C4-2B (cell line): Measurements from ENCODE around the gene RGP1.

Experiments used
- H3K27ac ChIP-seq: fragments of 450-650 bp; 2 replicates; pipeline ENCODE4 v1.5.1; 2017
- CTCF ChIP-seq: fragments of 450-650 bp; conservative IDR thresholded peaks from 2 replicates; pipeline ENCODE4 v1.5.1; 2017; ENCODE audit warnings: mild to moderate bottlenecking
- ZFX ChIP-seq: fragments of 450-650 bp; IDR thresholded peaks from 2 replicates; pipeline ENCODE4 v1.6.1; 2017

The RGP1 gene

DNA sequence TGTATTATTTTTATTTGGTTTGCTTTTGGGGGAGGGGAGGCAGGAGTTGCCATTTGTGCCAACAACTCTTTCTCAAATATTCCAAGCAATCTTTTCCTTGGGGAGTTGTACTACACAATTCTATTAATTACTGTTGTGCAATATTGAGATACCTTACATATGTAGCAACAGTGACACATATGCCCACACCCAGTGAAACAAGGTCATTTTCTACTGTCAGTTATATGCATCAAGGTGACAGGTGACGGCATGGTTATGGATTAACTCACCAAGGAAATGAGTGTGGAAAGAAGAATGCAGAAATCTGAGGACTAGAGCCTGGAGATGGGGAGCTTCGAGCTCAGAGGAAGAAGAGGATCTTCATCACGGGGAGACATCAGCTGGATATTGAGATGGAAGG lies 22.9 kb downstream of the RGP1 start:
- H3K27ac ChIP-seq = peak overlapping the region; percentile 57
- TF ChIP-seq ZFX (no peak), CTCF (no peak)

DNA sequence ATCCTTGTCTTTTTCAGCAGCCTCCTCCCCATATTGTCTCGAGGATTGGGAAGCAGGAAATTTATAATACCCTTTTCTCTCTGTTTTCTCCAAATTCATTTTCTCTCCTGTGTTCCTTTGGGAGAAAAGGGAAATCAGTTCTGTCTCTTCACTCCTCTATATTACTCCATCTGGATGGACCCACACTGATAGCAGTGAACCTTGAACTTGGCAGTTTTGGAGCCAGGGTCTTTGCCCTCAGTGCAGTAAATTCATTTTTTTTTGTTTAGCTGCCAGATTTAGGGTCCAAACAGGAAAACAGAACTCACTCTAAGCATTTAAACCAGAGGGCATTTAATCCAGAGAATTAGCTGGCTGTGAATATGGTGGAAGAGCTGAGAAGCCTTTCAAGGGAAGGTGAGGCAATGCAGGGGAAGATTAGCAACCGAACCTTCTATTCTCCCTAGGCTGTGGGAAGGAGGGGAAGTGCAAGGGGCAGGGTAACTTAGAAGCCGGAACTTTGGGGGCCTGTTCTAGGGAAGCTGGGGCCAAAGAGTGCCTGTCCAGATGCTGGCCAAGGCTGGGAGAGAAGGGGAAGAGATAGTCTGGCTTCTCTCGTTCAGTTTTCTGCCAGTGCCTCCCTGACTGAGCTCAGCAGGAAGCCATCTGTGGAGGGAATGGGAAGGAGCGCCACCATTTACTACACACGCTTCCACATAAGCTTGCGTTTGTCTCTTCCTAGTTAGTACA lies 26.0 kb downstream of the RGP1 start:
- no peak overlapping the region for H3K27ac ChIP-seq
- TF ChIP-seq ZFX (no peak), CTCF (no peak)

DNA sequence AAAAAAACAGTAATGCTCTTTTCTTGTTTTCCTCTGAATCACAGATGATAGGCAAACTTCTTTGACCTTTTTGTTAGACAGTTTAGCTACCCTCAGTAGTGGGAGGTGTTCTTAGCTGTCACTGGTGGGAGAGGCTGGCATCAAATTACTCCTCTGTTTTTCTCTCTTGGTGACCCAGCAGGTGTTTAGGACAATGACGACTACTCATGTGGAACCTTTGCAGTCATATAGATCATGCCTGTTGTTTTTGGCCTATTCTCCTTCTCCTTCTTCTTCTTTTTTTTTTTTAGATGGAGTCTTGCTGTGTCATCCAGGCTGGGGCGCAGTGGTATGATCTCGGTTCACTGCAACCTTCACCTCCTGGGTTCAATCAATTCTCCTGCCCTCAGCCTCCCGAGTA lies 26.9 kb downstream of the RGP1 start:
- no peak for TF ChIP-seq ZFX
- TF ChIP-seq CTCF = no peak
- no peak overlapping the region for H3K27ac ChIP-seq

GRCh38 chr9:35778496-35778895 lies 29.4 kb downstream of the RGP1 start:
- TF ChIP-seq CTCF (no peak), ZFX (no peak)
- no peak overlapping the region for H3K27ac ChIP-seq

DNA sequence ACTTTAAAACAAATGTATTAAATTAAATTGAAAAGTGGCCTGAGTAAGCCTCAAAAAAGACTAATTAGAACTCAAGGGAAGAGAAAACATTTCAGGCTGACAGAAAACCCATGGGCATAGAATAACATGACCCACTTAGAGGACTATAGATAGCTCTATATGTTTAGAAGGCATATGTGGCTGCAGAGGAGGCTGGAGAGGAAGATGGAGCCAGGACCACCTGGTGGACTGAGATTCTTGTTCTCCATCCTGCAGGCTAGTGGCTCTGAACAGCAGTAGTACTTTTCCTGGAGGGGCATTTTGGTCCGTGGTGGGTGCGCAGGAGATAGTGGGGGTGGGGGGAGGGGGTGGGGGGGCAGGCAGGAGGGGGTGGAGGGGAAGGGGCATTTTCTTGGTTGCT lies 32.0 kb downstream of the RGP1 start:
- H3K27ac ChIP-seq = no peak overlapping the region
- TF ChIP-seq CTCF (no peak), ZFX (no peak)

- TF ChIP-seq CTCF (no peak), ZFX (no peak)
- no peak overlapping the region for H3K27ac ChIP-seq
Measured at GRCh38 chr9:35783418-35783817, 34.3 kb downstream of the RGP1 start.

DNA sequence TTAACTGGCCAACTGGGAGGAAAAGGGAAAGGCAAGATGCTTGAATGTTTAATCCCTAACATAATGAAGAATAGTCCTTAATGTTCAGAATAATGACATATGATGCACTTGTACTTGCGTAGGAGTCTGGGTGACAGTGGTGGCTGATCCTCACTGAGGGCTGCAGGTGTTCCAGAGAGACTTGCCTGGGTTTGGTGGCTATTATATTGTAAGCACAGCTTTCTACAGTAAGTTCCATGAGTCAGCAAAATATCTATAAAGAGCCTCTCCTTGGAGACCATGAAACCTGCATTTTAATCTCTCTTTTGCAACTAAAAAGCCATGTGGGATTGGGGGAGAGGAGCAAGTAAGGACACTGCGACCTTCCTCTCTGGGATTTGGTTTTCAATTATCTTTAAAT lies 40.5 kb downstream of the RGP1 start:
- TF ChIP-seq ZFX (no peak), CTCF (no peak)
- no peak overlapping the region for H3K27ac ChIP-seq
